Islet of Langerhans (tissue), 1 donor: ENCODE data around the gene NDUFS8.

Experiments used
- FAIRE-seq: peaks from one replicate; lab custom pipeline; 2011; peaks lifted over from hg19 to GRCh38; lab: Jason Lieb, UNC

The NDUFS8 gene

DNA sequence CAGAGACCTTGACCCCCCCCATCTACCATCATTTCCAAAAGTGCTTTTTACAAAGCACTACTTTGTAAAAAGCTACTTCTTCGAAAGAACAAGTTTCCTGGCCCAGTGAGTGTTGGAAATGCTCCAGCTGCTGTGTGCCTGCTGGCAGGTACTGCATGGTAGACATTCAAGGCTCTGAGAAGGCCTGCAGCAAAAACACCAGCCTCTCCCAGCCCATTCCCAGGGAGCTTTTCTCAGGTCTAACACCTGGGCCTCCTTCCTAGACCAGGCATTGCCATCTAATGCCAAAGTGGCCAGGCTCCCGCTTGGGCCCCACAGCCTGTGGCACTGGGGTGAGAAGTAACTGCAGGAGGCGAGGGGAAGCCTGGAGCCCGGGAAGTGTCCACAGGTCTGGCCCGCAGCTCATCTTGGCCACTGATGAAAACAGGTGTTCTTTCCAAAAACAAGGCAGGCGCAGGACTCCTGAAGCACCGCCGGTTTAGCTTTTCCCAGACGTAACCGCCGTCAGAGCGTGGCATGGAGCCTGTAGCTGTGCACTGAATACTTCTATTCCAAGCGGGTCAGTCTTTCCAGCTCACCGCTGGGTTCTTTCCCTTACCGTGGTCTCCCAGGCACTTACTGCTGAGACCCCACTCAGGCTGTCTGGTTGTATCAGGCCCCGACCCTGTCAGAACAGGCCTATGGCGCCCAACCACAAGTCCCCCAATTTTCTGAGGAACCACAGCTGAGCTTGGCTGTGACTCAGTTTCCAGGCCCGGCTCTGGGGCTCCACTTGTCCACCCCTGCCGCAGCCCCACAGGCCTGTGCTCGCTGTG, 7.1 kb downstream of the NDUFS8 start:
- no peak for FAIRE-seq

DNA sequence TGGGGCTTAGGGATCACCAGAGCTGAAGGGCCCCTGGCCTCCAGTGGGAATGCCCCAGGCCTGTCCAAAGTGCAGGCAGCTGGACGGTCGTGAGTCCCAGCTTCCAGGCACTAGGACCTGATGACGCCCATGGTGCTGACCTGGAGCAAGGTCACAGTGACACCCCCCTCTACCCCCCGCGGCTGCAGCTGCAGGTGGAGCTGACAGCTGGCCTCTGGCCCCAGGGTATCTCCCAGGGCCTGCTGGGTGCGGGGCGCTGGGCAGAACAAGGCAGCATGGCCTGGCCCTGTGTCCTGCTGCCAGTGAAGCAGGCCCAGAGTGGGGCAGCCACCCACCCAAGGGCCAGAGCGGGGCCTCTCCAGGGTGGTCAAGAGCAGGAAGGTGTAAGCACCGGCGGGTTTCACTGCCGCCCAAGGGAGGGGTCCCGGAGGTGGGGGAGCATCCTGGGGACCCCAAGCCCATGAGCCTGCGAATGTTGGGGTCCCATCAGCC, 7.8 kb downstream of the NDUFS8 start:
- no peak for FAIRE-seq

- FAIRE-seq = no peak
Observed at GRCh38 chr11:68038718-68039525, 8.4 kb downstream of the NDUFS8 start, which contains the start of gene TCIRG1. Gene TCIRG1, plus strand, starts transcription at chr11:68039025. Its CDS starts 2,247 bp downstream, at chr11:68041272.

GRCh38 chr11:68039526-68040086, 9.1 kb downstream of the NDUFS8 start:
- no peak for FAIRE-seq

DNA sequence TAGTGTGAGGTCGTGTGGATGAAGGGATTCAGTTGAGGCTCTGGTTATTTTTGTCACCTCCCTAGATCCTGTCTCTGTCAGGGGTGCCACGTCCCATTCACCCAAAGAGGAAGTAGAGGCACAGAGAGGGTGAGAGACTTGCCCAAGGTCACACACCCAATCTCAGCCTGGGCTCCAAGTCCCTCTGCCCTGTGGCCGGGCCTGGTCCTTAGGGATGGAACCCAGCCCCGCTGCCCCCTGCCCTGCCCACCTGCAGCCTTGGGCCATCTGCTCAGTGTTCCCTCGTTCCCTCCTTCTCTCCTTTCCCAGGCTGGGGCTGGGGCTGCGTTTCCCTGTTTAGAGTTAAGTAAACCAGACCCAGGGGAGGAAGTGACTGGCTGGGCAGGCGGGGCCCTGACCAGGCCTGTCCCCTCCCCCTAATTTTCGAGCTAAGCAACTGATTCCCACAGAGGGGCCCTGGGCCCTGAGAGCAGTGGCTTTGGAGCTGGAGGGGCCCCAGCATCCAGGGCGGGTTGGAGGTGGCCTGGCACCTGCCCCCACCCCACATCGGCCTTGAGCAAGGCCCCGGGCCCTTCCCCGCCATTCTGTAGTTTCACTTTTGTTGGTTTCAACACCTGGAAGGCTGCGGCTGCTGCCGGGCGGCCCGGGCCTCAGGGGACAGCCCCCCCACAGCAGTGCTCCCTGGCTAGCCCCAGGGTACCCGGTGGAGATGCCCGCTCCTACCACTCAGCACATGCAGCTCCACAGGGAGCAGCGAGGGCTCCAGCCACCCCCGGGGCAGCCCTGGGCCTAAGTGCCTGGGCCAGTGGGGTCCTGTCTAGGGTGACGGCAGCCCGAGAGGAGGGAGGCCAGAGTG, 9.8 kb downstream of the NDUFS8 start:
- FAIRE-seq = no peak

DNA sequence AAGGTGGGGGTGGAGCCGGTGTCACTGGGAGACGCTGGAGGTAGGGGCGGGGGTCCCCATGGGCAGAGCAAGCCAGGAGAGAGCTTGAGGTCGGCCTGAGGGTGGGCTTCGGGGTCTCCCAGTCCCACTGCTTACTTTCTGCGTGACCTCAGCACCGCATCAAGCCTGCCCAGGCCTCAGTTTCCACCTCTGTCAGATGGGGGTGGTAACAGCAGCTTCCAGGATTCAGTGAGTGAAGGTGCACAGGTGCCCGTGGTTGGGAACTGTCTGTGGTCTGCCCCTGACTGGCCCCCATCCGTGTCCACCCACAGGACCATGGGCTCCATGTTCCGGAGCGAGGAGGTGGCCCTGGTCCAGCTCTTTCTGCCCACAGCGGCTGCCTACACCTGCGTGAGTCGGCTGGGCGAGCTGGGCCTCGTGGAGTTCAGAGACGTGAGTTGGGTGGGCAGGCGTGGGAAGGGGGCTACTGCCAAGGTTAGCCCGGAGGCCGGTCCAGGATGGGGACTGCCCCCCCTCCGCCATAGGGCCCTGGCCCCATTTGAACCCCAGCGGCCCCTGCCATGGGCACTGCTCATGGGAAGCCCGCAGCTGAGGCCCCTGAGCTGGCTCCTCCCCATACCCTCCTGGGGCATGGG, 10.6 kb downstream of the NDUFS8 start:
- FAIRE-seq = no peak

DNA sequence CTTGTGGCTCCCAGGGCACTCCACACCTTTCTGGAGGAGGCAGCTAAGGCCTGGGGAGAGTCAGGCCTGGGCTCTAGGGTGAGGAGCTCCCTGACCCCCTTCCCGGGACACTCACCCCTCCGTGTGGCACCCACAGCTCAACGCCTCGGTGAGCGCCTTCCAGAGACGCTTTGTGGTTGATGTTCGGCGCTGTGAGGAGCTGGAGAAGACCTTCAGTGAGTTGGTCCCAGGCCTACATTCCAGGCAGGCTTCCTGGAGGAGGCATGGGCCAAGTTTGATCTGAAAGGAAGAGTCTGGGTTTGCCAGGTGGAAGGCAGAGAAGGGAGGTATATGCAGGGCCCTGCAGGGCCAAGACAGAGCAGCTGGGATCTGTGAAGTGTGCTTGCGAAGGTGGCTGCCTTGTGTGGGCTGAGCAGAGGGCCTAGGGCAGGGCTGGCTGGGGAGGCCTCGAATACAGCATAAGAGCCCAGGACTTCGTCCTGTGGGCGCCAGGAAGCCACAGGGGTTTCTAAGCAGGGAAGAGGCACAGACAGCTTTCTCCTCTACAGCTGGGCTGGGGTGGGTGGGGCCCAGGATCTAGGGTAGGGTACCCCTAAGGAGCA, 11.2 kb downstream of the NDUFS8 start:
- no peak for FAIRE-seq

GRCh38 chr11:68042219-68043028, 11.9 kb downstream of the NDUFS8 start:
- FAIRE-seq = no peak

DNA sequence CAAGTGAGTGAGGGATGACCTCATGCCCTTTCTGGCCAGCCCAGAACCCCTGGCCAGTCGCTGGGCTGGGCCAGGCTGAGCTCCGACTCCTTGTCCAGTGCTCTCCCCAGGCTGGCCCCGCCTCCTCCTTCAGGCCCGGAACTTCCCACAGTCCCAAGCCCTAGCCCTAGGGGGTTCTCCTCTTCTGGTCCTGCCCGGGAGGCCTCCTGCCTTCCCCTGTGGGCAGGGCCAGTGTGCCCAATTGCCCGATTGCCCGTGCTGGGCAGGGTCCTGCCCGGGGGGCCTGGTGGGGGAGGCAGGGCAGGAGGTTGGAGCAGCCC, 12.5 kb downstream of the NDUFS8 start:
- FAIRE-seq = no peak

DNA sequence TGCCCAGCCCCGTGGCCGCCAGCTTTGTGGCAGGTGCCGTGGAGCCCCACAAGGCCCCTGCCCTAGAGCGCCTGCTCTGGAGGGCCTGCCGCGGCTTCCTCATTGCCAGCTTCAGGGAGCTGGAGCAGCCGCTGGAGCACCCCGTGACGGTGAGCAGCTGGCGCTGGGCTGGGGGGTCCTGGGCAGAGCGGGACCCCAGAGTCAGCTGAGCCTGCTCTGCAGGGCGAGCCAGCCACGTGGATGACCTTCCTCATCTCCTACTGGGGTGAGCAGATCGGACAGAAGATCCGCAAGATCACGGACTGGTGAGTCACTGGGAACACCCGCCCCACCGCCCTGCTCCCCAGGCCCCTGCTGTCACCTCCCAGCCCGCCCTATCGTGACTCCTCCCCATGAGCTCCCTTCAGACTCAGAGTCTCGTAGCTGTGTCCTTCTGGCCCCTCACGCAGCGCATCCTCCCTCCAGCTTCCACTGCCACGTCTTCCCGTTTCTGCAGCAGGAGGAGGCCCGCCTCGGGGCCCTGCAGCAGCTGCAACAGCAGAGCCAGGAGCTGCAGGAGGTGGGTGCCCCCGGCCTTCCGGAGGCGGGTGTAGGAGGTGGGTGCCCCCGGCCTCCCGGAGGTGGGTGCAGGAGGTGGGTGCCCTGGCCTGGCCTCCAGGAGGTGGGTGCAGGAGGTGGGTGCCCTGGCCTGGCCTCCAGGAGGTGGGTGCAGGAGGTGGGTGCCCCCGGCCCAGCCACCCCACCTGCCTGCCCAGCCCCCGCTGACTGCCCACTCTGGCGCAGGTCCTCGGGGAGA, 13.1 kb downstream of the NDUFS8 start:
- no peak for FAIRE-seq

- no peak for FAIRE-seq
Observed at GRCh38 chr11:68044145-68044813, 13.8 kb downstream of the NDUFS8 start.

GRCh38 chr11:68044898-68045351, 14.4 kb downstream of the NDUFS8 start:
- FAIRE-seq = no peak

DNA sequence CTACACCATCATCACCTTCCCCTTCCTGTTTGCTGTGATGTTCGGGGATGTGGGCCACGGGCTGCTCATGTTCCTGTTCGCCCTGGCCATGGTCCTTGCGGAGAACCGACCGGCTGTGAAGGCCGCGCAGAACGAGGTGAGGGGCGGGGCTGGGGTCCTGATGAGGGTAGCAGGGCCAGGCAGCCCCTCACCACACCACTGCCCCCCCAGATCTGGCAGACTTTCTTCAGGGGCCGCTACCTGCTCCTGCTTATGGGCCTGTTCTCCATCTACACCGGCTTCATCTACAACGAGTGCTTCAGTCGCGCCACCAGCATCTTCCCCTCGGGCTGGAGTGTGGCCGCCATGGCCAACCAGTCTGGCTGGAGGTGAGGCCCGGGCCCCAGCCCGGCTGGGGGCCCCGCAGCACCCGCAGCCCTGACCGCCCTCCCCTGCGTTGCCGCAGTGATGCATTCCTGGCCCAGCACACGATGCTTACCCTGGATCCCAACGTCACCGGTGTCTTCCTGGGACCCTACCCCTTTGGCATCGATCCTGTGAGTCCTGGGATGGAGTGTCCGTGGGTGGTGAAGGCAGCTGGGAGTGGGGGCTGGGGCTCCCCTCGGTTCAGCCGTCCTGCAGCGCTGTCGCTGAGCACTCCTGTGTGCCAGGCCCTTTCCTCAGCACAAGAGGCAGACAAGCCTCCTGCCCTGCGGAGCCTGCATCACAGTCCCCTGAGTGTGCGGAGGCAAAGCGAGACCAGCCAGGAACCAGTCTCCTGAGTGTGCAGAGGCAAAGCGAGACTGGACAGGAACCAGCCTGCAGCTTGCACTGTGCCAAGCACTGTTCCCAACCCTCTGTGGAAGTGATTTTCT, 17.2 kb downstream of the NDUFS8 start:
- FAIRE-seq = no peak

DNA sequence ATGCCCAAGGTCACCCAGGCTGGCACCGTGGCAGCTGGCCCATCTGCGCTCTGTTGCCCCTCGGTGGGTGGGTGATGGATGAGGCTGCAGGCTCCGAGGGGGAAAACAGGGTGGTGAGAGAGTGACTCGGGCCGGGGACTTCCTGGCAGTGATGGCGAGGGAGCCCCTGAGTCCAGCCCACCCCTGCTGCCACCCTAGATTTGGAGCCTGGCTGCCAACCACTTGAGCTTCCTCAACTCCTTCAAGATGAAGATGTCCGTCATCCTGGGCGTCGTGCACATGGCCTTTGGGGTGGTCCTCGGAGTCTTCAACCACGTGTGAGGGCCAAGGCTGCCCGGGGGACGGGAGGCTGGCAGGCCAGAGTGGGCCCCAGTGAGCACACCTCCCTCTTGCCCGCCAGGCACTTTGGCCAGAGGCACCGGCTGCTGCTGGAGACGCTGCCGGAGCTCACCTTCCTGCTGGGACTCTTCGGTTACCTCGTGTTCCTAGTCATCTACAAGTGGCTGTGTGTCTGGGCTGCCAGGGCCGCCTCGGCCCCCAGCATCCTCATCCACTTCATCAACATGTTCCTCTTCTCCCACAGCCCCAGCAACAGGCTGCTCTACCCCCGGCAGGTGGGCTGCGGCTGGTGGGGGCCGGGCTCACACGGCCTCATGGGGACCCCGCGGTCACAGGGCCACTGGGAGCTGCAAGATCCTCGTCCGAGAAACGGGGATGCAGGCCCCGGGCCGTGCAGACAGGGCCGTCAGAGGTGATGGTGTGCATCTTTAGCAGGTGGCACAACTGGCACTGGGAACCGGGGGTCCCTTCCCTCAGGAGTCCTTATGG, 18.4 kb downstream of the NDUFS8 start:
- no peak for FAIRE-seq

GRCh38 chr11:68049509-68050370, 19.3 kb downstream of the NDUFS8 start:
- FAIRE-seq = no peak

DNA sequence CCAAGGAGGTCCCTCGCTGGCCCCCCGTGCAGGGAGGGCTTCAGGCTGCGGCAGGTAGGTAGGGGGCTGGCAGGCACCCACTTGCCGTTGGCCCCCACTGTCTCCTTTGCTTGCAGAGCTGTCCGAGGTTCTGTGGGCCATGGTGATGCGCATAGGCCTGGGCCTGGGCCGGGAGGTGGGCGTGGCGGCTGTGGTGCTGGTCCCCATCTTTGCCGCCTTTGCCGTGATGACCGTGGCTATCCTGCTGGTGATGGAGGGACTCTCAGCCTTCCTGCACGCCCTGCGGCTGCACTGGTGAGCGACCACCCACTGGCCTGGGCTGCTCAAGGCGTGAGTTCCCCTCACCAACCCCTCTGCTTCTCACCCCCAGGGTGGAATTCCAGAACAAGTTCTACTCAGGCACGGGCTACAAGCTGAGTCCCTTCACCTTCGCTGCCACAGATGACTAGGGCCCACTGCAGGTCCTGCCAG, 19.9 kb downstream of the NDUFS8 start:
- FAIRE-seq = no peak
